Erythroblast (primary cell): ENCODE results near the gene CFAP92.

ENCODE experiments used
- GATA1 ChIP-seq: IDR thresholded peaks from 2 replicates; pipeline ENCODE4 v1.6.1; 2011; ENCODE audit warnings: low read depth, mild to moderate bottlenecking, control low read depth, low read length, moderate library complexity
- POLR2A ChIP-seq: IDR thresholded peaks from 2 replicates; pipeline ENCODE4 v1.6.1; 2011; ENCODE audit warnings: mild to moderate bottlenecking, low read length

DNA sequence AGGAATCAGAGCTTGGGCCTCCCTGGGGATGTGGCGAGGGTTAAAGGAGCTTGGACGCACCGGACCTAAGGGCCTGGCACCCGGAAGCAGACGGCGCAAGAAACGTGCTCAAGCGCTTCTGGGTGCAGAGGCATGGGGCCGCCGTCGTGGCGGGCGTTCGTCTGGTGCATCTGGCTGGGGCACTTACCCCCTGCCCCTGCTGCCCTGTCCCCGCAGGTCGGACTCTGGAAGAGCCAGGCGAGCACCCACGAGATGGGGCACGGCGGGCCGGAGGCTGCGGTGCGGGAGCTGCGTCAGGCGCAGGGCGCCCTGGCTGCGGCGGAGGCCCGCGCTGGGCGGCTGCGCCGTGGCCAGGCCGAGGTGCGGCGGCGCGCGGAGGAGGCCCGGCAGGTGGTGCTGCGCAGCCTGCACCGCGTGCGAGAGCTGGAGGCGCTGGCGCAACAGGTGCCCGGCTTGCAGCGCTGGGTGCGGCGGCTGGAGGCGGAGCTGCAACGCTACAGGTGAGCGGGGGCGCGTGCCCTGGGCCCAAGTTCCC, 9.8 kb upstream of the CFAP92 start:
- no peak for TF ChIP-seq POLR2A
- TF ChIP-seq GATA1, result no peak
